SU-DHL-6 (cell line): ENCODE data around the gene PPP6R2.
A peak's percentile ranks its signal among the peaks of the same experiment; 100 is the strongest.

ENCODE experiments used
- H2AFZ ChIP-seq: fragments of 200-600 bp; sonication (generic); 2 replicates; pipeline ENCODE4 v1.6.1; 2014; ENCODE audit warnings: low read depth, mild to moderate bottlenecking, moderate library complexity, mixed read lengths, antibody characterized with exemption, low read length; ENCODE audit not compliant: severe bottlenecking
- H3F3A ChIP-seq: fragments of 200-600 bp; shearing (Covaris generic); 2 replicates; pipeline ENCODE4 v1.6.0; 2016; ENCODE audit warnings: antibody characterized with exemption, mild to moderate bottlenecking; ENCODE audit not compliant: insufficient read depth
- H3K27ac ChIP-seq: fragments of 200-600 bp; sonication (generic); 2 replicates; pipeline ENCODE4 v1.5.1; 2016; ENCODE audit warnings: low read depth, mild to moderate bottlenecking, low read length, moderate library complexity, mixed read lengths
- H3K27me3 ChIP-seq: fragments of 200-600 bp; sonication (generic), shearing (Covaris generic); 2 replicates; pipeline ENCODE4 v1.6.0; 2014; ENCODE audit warnings: mild to moderate bottlenecking, low read length
- H3K36me3 ChIP-seq: fragments of 200-600 bp; sonication (generic); 2 replicates; pipeline ENCODE4 v1.6.1; 2014; ENCODE audit warnings: mild to moderate bottlenecking, low read length, mixed read lengths
- H3K4me2 ChIP-seq: fragments of 300-600, 200-600 bp; shearing (Covaris generic), sonication (generic); 2 replicates; pipeline ENCODE4 v1.6.0; 2014; ENCODE audit warnings: low read length, low read depth, mild to moderate bottlenecking; ENCODE audit not compliant: poor library complexity, severe bottlenecking
- H3K4me3 ChIP-seq: fragments of 200-600 bp; sonication (generic); 2 replicates; pipeline ENCODE4 v1.5.1; 2014; ENCODE audit warnings: antibody characterized with exemption, low read length, mild to moderate bottlenecking, mixed read lengths; ENCODE audit not compliant: insufficient read depth, poor library complexity, severe bottlenecking
- H3K79me2 ChIP-seq: fragments of 200-600 bp; sonication (generic); 2 replicates; pipeline ENCODE4 v1.6.1; 2014; ENCODE audit warnings: mild to moderate bottlenecking, low read length, moderate library complexity; ENCODE audit not compliant: insufficient read depth
- H3K9ac ChIP-seq: fragments of 200-600 bp; sonication (generic); 2 replicates; pipeline ENCODE4 v1.7.0; 2014; ENCODE audit warnings: mild to moderate bottlenecking, low read length
- H3K9me2 ChIP-seq: fragments of 200-600 bp; sonication (generic); replicated peaks from 2 replicates; pipeline ENCODE4 v1.6.1; 2014; ENCODE audit warnings: low read length; ENCODE audit not compliant: insufficient read depth
- H3K9me3 ChIP-seq: fragments of 200-600 bp; sonication (generic); 2 replicates; pipeline ENCODE4 v1.6.1; 2014; ENCODE audit warnings: low read length, mixed read lengths; ENCODE audit not compliant: insufficient read depth
- H4K20me1 ChIP-seq: fragments of 200-600 bp; sonication (generic); 2 replicates; pipeline ENCODE4 v1.6.1; 2014; ENCODE audit warnings: low read depth, mild to moderate bottlenecking, antibody characterized with exemption, low read length, moderate library complexity, mixed read lengths
- CTCF ChIP-seq: fragments of 200-600 bp; sonication (generic); IDR thresholded peaks from one replicate; pipeline ENCODE4 v1.5.1; 2017; ENCODE audit warnings: antibody characterized with exemption, mild to moderate bottlenecking, low read length, moderate library complexity; ENCODE audit not compliant: insufficient read depth, poor library complexity, severe bottlenecking
- EZH2phosphoT487 ChIP-seq: fragments of 200-600 bp; sonication (generic), shearing (Covaris generic); conservative IDR thresholded peaks from 2 replicates; pipeline ENCODE4 v1.6.1; 2018; ENCODE audit warnings: mild to moderate bottlenecking, antibody characterized with exemption, low read length, moderate library complexity, mixed read lengths

The PPP6R2 gene

GRCh38 chr22:50337262-50338041, 5.7 kb upstream of the PPP6R2 start:
- Histone ChIP-seq H3K27ac (peak overlapping the region; percentile 99), H3K9me3 (no peaks in the 10 kb centered on the region), H3K27me3 (no peaks in the 10 kb centered on the region), H4K20me1 (no peaks in the 10 kb centered on the region), H3K9me2 (no peaks in the 10 kb centered on the region), H3K4me2 (no peak overlapping the region), H3K9ac (no peak overlapping the region), H3F3A (peaks cover 79% of the 10 kb centered on the region), H3K36me3 (no peaks in the 10 kb centered on the region), H3K4me3 (no peak overlapping the region), H3K79me2 (peaks cover 21% of the 10 kb centered on the region), H2AFZ (no peak overlapping the region)
- TF ChIP-seq EZH2phosphoT487 (no peak), CTCF (no peak)

DNA sequence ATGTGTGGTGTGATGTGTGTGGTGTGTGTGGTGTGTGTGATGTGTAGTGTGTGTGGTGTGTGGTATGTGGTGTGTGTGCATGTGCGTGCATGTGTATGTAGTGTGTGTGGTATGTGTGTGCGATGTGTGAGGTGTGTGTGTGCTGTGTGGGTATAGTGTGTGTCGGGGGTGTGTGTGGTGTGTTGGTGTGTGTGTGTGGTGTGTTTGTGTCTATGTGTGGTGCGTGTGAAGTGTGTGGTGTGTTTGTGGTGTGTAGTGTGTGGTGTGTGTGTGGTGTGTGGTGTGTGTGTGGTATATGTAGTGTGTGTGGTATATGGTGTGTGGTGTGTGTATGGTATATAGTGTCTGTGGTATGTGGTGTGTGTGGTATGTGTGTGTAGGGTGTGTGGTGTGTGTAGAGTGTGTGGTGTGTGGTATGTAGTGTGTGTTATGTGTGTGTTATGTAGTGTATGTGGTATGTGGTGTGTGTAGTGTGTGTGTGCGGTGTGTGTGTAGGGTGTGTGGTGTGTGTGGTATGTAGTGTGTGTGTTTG, 5.0 kb upstream of the PPP6R2 start:
- Histone ChIP-seq H3K27me3 (no peaks in the 10 kb centered on the region), H3F3A (peaks cover 77% of the 10 kb centered on the region)

DNA sequence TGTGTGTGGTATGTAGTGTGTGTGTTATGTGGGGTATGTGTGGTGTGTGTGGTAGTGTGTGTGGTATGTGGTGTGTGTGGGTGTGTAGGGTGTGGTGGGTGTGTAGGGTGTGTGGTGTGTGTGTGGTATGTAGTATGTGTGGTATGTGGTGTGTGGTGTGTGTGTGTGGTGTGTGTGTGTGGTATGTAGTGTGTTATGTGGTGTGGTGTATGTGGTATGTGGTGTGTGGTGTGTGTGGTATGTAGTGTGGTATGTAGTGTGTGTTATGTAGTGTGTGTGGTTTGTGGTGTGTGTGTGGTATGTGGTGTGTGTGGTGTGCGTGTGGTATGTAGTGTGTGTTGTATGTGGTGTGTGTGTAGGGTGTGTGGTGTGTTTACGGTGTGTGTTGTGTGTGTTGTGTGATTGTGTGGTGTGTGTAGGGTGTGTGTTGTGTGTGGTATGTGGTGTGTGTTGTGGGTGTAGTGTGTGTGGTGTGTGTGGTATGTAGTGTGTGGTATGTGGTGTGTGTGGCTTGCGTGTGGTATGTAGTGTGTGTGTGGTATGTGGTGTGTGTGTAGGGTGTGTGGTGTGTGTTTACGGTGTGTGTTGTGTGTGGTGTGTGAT, 4.2 kb upstream of the PPP6R2 start:
- Histone ChIP-seq H3K79me2 (peaks cover 24% of the 10 kb centered on the region), H3K9me2 (no peaks in the 10 kb centered on the region), H3K9ac (no peak overlapping the region), H3K36me3 (no peaks in the 10 kb centered on the region), H3K27ac (peak overlapping the region; percentile 23; the same call in 1 of the 2 replicates), H3K27me3 (no peaks in the 10 kb centered on the region), H3K4me3 (no peak overlapping the region), H3F3A (peaks cover 68% of the 10 kb centered on the region), H4K20me1 (no peaks in the 10 kb centered on the region), H3K4me2 (no peak overlapping the region), H2AFZ (no peak overlapping the region), H3K9me3 (no peaks in the 10 kb centered on the region)
- no peak for TF ChIP-seq EZH2phosphoT487
- TF ChIP-seq CTCF, result no peak

More for the DNA sequence above, 5.0 kb upstream of the PPP6R2 start:
- Histone ChIP-seq H2AFZ (no peak overlapping the region), H3K36me3 (no peaks in the 10 kb centered on the region), H3K79me2 (peaks cover 21% of the 10 kb centered on the region), H3K27ac (0 out of 2 replicates have a peak overlapping the region, but pooled peaks have one; percentile 3), H3K4me3 (no peak overlapping the region), H3K9me2 (no peaks in the 10 kb centered on the region), H3K9me3 (no peaks in the 10 kb centered on the region), H3K9ac (no peak overlapping the region), H3K4me2 (no peak overlapping the region), H4K20me1 (no peaks in the 10 kb centered on the region)
- TF ChIP-seq EZH2phosphoT487 (no peak), CTCF (no peak)
